GM19351 (cell line): ENCODE measurements around the gene POLE.

Experiments
- ATAC-seq: cut with Tn5 transposase; IDR thresholded peaks from one replicate; pipeline ENCODE4 v1.9.1; 2021; ENCODE audit warnings: mild to moderate bottlenecking, moderate library complexity; ENCODE audit not compliant: unreplicated experiment

The POLE gene

DNA sequence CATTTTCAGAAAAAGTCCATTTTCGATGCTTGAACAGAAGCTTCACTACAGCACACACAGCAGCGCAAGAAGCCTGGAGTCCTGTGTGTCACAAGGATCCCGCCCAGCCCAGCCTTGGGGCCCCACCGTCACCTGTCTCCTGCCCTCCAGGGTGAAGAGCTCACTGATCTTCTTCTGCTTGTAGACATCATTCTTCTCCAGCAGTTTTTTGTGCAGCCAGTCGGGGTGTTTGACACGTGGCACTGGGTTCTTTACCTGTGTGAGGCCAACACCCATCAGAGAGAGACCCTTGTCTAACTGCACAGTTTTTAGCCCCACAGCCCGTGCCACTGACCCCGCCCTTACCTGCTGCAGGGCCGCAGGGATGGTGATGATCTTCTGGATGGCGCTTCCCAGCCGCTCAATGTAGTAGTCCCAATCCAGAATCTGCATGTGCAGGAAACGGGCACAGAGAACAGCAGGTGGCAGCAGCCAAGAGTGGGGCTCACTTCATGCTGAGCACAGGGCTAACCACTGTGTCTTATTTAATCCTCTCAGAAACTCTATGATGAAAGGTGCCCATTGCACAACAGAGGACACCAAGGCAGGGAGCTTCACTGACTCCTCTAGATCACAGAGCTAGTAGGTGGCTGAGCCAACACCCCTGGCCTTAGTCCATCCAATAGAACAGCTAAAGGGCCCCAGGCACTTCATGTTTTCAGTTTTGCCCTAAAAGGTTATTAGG is 30.0 kb downstream of the POLE start:
- ATAC-seq: no peak

DNA sequence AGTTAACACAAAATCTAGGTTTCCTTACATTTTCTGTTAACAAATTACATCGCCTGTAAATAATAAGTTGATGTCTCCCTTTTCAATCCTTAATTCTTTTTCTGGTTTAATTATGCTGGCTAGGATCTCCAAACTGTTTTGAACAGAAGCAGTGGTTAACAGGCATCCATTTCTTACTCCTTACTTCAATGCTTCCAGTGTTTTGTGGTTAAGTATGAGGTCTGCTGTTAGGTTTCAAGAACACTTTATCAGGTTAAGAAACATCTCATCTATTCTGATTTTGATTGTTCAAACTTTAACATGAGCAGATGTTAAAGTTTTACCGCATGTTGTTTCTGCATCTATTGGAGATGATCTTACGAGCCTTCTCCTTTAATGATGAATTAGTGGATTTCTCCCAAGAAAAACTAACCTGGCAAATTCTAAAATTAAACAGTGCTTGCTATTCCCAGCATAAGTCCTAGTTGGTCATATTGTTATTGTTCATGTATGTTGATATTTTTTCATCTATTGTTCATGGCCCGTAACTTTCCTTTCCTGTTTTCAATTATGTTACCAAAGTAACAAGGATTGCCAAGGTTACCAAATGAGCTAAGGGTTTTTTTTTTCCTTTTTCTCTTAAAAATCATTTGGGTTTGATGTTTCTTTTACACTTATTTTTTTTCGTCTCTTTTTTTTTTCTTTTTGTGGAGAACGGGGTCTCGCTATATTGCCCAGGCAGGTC is 33.4 kb downstream of the POLE start:
- no peak for ATAC-seq

DNA sequence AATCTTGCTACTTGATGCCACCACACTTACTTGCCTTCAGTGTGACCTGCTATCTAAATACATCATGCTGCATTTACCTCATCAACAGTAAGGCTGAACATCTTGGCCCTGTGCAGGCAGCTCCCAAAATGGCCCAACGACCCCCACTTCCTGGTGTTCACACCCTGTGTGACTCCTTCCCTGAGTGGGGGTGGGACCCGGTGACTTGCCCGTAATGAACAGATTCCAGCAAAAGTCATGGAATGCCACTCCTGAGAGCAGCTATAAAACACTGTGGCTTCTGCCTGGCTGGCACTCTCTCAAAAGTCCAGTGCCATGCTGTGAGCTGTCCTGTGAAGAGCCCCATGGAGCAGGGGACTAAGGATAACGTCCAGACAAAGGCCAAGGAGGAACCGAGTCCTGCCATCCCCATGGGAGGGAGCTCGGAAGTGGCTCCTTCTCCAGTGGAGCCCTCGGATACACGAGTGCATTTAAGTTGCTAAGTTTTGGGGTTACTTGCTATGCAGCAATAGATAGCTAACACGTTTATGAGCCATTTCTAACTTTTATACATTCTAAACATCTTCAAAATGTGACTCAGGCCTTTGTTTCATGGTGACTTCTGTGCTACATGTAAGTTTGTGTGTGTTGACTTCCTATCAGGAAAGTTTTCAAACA is 35.6 kb downstream of the POLE start:
- ATAC-seq: no peak

DNA sequence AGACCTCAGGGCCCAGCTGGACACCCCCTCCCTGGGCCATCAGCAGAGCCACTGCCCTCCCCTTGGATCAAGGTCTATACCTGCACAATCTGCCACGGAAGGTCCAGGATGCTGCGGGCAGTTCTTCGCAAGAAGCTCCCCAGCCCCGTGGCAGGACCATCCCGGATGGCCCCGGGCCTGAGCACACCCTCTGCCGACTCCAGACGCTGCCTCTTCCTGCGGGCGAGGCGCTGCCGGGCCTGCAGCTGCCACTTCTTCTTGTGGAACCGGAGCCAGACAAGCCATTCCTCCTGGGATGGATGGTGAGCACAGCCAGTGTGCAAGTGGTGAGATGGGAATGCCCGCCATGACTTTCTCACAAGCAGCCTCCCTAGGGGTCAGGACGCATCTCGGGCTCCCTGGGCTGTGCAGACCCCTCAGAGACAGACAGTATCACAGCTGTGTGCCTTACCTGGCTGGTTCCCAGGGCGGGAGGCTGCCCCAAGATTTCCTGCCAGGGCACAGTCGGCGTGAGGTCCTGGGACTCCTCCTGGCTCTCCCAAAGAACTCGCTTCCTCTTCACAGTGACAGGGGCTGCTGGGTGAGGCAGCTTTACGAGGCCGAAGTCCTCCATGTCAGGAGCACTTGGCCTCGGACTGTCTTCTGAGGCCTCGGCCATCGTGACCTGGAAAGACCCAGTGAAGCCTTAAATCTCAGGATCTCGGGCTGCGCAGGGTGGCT is 37.8 kb downstream of the POLE start:
- no peak for ATAC-seq

DNA sequence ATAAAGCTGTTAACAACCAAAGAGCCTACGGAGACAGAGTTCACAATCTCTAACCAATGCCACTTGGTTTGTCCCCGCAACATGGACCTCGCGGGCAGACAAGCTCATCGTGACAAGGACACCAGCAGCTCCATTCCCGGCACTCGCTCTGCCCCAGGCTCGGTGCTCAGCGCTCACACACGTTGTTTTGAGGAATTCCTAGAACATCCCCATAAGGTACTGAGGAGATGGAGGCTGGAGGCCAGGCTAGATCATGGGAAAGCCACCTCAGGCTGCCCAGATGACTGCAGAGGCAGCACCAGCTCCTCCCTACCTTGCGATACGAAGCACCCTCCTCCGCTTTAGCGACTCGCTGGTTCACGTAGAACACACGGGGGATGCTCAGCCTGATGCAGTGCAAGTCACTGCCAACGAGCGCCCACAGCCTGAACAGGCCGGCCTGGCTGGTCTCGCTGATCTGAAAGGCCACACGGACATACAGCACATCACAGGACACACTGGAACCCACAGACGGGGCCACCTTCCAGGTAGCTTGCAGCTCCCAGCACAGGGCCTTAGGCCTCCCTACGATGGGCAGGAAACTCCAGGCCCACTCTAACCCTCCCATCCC is 38.4 kb downstream of the POLE start:
- ATAC-seq: no peak

DNA sequence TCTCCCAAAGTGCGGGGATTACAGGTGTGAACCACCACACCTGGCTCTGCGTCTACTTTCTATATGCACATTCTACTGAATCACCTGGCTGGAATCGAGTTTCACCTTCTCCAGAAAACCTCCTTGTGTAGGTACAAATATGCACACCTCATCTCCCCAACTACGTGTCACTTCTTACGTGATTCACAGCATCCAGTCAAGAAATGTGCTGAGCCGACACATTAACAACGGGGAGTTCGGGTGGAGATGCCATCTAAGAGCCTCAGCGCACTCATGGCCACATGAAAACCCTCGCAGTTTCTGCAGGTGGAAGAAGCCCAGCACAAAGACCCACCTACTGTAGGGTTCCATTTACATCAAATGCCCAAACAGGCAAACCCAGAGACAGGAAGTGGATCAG is 39.3 kb downstream of the POLE start:
- ATAC-seq: no peak

DNA sequence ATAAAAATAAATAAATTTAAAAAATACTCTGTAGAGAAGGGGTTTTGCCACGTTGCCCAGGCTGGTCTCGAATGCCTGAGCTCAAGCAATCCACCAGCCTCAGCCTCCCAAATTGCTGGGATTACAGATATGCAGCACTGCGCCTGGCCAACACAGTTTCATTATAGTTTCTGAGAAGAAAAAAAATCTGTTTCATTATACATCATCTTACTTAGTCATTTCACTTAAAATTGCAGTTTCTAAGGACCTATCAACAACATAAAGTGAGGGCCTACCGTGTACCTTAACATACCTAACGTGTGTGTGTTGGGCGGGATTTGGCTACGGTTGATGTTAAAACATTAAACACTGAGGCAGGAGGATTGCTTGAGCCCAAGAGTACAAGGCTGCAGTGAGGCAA is 40.3 kb downstream of the POLE start:
- ATAC-seq: no peak

DNA sequence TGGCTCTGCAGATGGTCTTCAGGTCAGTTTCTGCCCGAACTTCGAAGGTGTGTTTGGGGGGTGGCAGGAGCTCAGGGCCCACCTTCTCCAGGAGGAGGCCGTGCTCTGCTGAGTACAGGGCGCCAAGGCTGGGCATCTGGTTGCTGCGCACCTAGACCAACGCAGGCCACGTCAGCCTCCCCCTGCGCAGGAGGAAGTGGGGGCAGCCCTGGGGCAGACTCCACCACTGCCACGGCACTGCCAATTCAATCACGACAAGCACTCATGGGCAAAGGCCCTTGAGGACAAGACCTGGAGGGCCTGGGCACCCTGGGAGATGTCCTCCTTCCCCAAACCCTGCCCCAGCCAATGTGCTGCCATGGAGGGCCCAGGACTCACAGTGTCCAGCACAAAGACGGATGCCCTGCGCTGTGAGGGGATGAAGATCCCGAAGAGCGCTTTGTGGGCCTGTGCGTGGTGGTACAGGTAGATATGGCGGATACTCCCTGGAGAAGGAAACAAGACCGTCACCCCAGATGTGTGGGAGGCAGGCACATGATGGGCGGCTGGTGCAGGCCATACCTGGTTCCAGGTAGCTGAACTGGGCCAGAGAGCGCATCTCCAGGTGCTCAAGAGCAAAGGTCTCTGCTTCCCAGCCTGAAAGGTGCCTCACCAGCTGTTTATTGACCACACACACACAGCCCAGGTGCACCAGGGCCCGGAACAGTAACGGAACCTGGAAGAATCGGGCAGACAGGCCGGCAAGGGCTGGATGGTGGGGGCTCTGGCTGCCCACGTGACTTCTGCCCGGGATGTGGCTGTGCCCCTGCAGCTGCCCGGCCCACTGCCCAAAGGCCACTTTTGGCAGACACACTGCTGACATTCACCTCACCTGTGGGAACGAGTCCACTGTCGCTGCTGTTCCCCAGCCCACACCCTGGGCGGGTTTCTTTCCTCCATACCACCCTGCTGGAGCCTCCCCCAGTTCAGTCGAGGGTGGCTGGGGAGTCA is 44.0 kb downstream of the POLE start:
- no peak for ATAC-seq

DNA sequence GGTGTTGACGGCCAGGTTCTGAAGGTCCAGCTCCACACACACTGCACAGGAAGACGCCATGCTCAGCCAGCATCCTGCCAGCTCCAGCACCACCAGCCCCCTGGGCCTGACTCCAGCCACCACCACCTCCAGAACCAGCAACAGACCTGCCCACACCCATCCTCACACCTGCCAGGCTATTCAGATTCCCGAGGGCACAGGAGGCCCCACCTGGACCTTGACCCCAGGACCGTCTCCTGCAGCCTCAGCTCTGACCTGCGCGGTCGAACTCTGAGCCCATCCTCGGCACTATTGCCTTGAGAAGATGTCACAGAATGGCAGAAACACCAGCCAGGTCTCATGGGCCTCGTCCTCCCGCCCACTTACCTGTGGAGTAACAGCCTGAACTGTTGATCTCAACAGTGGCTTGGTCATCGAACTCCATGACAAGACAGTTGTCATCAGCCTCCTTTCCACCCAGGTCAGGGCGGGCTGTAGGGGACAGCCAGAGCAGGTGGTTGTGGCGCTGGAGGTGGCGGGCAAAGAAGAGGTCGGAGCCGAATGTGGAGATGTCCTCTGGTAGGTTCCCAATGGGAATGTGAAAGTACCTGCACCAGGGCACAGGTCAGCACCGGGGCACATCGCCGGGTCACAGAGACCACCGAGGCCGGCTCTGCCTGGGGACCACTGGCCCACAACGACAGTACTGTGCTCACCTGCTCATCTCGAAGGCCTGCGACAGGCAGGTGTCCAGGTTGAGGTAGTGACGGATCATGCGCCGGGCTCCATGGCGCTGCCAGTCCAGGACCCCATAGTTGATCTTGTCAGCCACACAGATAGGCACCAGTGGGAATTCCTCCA is 45.1 kb downstream of the POLE start:
- ATAC-seq: no peak

DNA sequence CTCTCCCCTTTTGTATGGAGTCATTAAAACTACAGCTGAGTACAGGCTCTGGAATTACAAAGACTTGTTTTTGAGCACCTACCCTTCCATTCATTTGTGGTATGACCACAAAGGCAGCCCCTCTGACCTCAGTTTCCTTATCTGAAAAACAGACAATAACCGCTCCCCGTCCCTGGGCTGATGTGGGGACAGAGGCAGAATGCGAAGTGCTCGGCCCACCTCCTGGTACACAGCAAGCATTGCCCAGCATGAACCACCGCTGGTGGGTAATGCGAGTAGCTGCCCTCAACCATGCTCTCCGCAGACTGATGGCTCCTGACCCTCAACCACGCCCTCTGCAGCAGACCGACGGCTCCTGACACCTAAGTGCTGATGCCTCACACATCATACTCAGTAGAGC is 46.2 kb downstream of the POLE start:
- ATAC-seq: no peak

DNA sequence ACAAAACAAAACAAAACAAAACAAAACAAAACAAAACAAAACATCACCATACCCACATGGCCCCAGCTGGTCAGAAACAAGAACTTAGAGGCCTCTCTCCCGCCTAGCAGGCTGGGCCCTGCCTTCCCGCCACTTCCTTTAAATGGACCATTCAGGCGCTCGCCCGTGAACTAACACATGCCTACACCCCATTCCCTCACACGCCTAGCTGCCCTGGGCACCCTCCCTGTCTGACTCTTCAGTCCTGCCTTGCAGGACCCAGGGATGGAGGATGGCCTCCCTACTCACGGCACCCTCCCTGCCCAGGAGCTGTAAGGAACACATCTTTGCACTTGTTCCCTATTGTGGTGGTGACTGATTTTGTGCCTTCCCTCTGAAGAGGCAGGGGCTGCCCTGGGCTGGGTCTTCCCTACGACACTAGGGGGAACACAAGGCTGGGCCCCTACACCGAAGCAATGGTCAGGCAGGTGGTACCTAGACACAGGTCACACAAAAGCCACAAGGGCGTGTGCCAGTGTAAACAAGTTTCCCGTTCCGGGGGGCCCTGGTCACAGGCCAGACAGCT is 47.1 kb downstream of the POLE start:
- no peak for ATAC-seq

DNA sequence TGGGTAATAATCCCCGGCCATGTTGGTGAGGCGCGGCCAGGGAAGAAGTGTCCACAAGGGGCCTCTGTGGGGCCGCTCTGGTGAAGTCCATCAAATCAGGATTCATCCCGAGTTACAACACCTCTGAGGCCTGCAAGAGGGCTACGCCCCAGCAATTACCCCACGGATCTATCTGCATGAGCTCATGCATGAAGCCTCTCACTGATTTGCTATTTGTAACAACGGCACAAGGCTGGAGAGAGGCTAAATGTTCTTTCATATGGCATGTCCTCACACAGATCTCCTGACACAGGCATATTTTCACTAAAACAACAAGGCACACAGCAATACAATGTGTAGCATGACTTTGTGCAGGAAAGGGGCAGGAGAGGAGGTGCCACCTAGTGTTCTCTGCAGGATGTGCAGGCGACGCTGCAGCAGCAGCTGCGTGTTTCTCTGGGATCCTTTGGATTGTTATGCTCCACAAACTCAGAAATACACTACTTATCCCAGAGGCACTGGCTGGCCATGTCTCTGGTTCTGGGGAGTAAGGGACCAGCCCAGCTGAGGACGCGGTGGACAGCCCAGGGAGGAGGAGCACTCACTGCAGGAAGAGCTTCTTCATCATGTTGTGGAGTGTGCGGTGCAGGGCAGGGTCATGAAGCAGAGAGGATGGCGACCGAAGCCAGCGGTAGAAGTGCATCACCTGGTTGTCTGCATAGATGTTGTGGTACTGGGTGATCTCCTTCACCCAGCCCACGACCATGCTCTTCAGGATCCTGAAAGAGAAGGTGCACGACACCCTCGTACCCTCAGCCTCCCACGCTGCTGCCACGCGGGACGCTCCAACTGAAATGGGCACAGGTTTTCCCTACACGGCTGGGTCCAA is 48.4 kb downstream of the POLE start:
- ATAC-seq: no peak

DNA sequence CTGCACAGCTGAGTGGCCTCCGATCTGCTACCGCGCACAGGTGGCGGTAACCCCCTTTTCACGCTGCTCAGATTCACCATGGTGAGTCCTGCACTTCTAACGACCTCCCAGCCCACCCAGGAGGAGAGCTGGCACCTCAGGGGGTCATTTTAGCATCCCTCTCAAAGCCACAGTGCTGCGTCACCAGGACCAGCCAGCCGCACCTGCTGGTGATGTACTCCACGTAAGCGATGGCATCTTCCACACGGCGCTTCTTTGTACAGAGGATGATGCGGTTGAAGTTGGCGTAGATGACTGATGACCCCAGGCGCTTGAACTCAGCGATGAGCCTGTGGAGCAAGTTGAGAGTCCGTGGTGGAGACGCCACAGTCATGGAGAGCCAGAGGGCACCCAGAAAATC is 49.3 kb downstream of the POLE start:
- no peak for ATAC-seq

DNA sequence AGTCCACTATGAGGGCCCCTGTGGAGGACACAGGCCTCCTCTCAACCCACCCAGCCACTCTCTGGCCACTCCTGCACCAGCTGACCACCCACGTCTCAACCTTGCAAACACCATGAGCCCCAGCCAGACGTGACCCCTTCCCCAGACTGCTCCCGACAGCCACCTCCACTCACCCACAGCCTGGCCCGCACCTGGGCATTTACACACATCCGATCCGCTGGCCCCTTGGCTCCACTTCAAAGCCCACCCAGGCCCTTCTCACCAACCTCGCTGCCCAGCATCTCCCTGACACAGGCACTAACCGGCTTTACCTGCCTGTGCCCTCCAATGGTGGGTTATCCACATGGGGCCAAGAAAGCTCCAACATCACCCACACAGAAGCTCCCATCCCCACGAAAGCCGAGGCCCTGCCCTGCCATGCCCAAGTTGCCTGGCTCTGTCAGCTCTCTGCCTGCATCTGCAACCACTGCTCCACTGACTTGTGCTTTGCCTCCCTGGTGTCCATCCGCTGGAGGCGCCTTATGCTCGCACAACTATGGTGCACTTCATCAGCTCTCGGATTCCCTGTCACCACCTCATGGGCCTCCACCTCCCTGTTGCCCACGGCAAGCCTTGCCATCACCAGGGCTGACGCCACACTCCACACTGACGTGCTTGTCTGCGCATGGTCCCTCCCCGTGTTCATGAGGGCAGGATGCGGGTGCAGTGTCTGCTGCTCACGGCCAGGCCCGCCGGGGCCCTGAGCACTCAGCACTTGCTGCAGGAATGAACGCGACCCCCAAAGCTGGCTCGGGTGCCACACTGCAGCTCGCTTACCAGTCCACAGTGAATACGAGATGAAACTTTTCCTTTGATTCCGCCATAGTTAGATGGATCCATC is 51.8 kb downstream of the POLE start:
- no peak for ATAC-seq

DNA sequence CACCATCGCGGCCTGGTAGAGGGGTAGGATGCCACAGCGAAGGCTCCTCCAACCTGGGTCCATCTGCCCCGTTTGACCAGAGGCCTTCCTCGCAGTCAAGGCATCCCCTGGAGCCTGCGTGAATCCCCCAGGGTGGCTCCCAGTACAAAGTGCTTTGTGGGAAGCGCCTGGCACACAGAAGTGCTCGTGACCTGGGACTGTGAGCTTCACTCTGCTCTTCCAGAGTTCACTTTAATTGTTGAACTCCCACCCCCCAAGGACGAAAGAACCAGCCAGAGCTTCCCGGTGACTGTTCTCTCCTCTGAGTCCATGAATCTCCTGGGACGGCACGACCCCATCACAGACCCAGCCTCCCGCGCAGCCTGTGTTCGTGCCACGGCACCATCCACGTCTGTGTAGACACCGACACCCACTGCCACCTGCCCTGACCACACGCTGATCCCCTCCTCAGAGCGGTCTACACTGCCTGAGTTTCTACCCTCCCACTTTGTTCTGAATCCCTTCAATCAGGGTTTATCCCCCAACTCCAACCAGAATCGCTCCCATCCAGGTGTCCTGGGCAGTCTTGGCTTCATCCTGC is 52.6 kb downstream of the POLE start:
- ATAC-seq: no peak

DNA sequence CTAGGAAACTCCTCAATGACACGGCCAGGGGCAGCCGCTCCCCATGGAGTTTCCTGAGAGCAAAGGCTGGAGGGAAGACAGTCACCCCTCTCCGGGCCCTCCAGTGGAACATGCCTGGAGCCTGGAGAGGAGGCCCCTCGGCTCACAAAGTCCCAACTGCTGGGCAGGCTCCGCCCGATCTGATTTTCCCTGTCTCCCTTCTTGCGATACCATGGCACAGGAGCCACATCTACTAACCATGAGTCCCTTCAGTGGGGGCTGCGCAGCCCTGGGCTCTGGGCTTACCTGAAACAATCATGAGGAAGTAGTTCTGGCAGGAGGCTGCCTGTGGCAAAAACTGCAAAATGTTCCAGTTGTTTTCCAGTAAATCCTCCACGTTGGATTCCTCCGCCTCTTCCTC is 53.2 kb downstream of the POLE start:
- ATAC-seq: no peak
